Measurements from ENCODE around the gene ADAM17.
"Not testable (repeated sequence)": the region's sequence is repeated elsewhere in the genome, so short reads cannot be mapped to it uniquely, and the experiment has no call there.

The ADAM17 gene

GRCh38 chr2:9594366-9595054 is 38.9 kb upstream of the ADAM17 start:
- DNase-seq (ENCODE audit: low read depth), result no peak
- no peak overlapping the region for H3K4me3 ChIP-seq (ENCODE audit: low read depth, low read length)
- TF ChIP-seq, protein P1, sequence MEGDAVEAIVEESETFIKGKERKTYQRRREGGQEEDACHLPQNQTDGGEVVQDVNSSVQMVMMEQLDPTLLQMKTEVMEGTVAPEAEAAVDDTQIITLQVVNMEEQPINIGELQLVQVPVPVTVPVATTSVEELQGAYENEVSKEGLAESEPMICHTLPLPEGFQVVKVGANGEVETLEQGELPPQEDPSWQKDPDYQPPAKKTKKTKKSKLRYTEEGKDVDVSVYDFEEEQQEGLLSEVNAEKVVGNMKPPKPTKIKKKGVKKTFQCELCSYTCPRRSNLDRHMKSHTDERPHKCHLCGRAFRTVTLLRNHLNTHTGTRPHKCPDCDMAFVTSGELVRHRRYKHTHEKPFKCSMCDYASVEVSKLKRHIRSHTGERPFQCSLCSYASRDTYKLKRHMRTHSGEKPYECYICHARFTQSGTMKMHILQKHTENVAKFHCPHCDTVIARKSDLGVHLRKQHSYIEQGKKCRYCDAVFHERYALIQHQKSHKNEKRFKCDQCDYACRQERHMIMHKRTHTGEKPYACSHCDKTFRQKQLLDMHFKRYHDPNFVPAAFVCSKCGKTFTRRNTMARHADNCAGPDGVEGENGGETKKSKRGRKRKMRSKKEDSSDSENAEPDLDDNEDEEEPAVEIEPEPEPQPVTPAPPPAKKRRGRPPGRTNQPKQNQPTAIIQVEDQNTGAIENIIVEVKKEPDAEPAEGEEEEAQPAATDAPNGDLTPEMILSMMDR (IDR thresholded peaks at IDR 0.05; ENCODE audit: low read depth, low read length, missing control alignments), result no peak

DNA sequence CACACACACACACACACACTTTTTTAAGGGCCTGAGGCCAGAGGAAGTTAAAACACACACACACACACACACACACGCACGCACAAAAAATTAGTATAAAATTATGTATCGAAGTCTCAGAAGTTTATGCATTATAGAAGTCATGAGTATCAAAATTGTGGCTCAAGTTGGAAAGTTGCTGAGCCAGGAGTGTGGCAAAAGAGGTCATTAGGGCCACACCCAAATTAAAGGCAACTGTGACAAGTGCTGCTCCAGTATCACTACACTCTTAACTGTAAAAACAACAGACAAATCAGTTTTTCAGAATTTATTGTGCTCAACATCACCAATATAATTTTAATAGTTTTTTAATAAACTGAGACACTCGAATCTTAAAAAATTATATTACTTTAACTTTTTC is 38.3 kb upstream of the ADAM17 start:
- TF ChIP-seq, protein P1 (IDR thresholded peaks at IDR 0.05; ENCODE audit: low read depth, low read length, missing control alignments), result no peak
- no peak overlapping the region for H3K4me3 ChIP-seq (ENCODE audit: low read depth, low read length)
- no peak for DNase-seq (ENCODE audit: low read depth)

DNA sequence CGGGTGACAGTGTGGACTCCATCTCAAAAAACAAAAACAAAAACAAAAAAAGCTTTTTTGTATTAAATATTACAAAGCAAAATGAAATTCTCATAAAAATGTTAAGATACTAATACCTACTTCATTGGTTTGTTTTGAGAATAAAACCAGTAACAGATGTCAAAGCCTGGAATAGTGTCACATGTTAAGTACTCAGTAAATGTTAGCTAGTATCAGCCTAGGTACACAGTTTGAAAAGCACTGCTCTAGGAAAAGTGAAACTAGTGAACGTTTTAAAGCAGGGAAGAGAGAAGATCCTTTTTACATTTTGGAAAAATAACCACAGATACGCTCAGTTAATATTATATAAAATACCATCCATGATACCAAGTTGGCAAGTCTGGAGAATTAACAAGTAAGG is 37.1 kb upstream of the ADAM17 start:
- DNase-seq (ENCODE audit: low read depth), result no peak
- no peak overlapping the region for H3K4me3 ChIP-seq (ENCODE audit: low read depth, low read length)
- TF ChIP-seq, protein P1 (IDR thresholded peaks at IDR 0.05; ENCODE audit: low read depth, low read length, missing control alignments), result no peak

GRCh38 chr2:9590641-9591040 is 35.0 kb upstream of the ADAM17 start:
- no peak overlapping the region for H3K4me3 ChIP-seq (ENCODE audit: low read depth, low read length)
- TF ChIP-seq, protein P1 (IDR thresholded peaks at IDR 0.05; ENCODE audit: low read depth, low read length, missing control alignments), result no peak
- DNase-seq (ENCODE audit: low read depth), result no peak

DNA sequence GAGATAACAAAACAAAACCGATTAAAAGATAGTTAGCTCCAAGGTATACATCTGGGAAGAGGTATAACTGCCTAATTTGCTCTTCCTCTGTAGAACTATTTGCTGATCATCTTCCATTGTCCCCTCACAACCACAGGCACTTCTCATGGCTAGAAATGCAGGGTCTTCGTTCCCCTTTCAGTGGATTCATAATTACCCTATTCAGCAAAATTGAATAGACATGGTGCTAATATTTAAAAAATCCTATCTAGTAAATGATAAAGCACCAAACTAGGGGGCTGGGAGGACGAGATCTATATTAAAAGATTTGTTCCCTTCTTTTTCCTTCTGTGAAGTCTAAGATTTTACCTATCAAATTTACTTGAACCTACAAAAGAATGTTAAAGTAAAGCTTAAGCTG is 30.8 kb upstream of the ADAM17 start:
- no peak overlapping the region for H3K4me3 ChIP-seq (ENCODE audit: low read depth, low read length)
- TF ChIP-seq, protein P1 (IDR thresholded peaks at IDR 0.05; ENCODE audit: low read depth, low read length, missing control alignments), result no peak
- DNase-seq (ENCODE audit: low read depth), result no peak

- DNase-seq (ENCODE audit: low read depth), result no peak
These were observed 29.9 kb upstream of the ADAM17 start for GRCh38 chr2:9585486-9585885.

DNA sequence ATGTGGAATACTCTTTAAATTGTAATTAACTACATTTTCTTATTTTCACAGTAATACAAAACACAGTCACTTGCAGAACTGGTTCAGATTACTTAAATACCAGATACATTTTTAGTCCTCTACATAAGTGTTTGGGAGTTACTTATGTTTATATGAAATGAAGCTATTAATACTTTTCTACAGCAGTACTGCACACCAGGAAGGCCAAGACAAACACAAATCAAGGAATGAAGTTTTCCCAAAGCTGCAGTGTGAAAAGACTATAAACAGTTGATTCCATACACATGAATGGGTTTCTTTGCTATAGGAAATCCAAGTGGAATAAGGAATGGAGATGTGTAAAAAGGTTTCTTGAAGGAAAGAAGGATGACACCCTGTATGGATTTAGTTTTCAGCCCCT is 29.3 kb upstream of the ADAM17 start:
- DNase-seq (ENCODE audit: low read depth); H3K4me3 ChIP-seq (ENCODE audit: low read depth, low read length): not testable (repeated sequence)

More at GRCh38 chr2:9585486-9585885, 29.9 kb upstream of the ADAM17 start:
- no peak overlapping the region for H3K4me3 ChIP-seq (ENCODE audit: low read depth, low read length)
- TF ChIP-seq, protein P1 (IDR thresholded peaks at IDR 0.05; ENCODE audit: low read depth, low read length, missing control alignments), result no peak
